ENCODE results near the gene FSTL1. TPM values are rescaled to one million over a fixed set of nuclear protein-coding genes. Genes with fewer than 3 reads are reported as not detected.

FSTL1 gene
- total RNA-seq, 2 experiments from 2014 or later = 0.31 to 1.1 TPM

DNA sequence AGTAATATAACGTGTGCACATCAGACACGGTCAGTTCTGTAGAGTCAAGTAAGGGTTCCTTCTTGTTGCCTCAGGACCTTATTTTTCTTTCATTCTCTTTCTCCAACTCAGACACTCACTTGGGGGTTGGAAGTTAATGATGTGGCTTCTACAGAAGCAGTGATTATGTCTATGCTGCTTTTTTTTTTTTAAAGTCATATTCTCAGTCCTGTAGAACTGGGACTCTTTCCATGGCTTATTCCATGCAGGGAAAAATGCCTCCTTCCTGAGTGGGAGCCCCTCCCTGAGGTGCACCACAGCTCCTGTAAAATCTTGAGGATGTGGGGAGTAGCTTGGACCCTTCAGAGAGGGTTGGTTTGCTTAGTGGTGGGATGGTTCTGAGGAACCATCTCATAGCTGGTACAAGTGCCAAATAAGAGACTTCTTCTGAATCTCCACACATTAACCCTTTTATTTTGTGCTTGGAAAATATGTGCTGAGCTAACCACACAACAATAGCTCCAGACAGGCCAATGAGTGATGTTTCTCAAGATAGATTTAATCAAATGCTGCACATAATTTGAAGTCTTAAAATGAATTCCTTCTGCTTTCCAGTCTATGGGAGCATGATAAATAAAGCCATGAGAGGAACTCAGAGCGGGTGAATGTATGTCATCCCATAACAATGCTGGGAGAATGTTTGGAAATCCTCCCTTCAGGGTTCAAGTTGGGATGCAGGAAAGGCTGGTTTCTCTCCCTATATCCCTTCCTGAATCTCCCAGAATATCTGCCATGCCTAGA is 23.3 kb upstream of the FSTL1 start:
- Mint-ChIP-seq H3K4me3 (no peak overlapping the region), H3K36me3 (no peaks in the 10 kb centered on the region), H3K4me1 (no peaks in the 10 kb centered on the region), H3K27ac (no peak overlapping the region), H3K9me3 (no peaks in the 10 kb centered on the region), H3K27me3 (peaks cover 9% of the 10 kb centered on the region)
- DNase-seq (no peak), ATAC-seq (ENCODE audit: low read depth) (no peak)
- POLR2A ChIA-PET = interaction anchor here (0.7 kb wide), 1 partner anchor 24 kb away, joined by 3 read pairs; no protein-coding TSS in a partner anchor

DNA sequence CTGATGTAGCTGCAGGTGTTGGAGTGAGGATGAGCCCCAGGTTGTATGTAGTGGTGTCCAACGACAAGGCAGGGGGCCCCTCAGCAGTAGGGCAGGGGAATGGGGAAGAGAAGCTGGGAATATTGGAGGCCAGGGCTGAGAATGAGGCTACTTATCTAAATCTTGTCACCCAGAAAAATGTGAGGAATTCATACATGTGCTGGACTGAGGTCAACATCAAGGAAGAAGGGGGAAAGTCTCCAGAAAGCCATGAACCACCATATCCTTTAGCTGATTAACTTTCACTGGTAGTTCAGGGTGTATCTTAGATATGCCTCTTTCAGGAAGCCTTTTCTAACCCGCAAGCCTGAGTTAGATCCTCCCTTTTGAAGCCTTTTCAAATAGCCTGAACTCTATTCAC is 22.6 kb upstream of the FSTL1 start:
- Mint-ChIP-seq H3K4me3 (no peak overlapping the region), H3K36me3 (no peaks in the 10 kb centered on the region), H3K27me3 (peaks cover 12% of the 10 kb centered on the region), H3K9me3 (no peaks in the 10 kb centered on the region), H3K4me1 (no peaks in the 10 kb centered on the region), H3K27ac (no peak overlapping the region)
- POLR2A ChIA-PET = no interaction called here
- no peak for DNase-seq
- ATAC-seq (ENCODE audit: low read depth) = no peak

GRCh38 chr3:120472121-120472844 is 21.5 kb upstream of the FSTL1 start:
- no peaks in the 10 kb centered on the region for H3K36me3 Mint-ChIP-seq
- H3K4me1 Mint-ChIP-seq = no peaks in the 10 kb centered on the region
- DNase-seq (no peak), ATAC-seq (ENCODE audit: low read depth) (no peak)
- H3K9me3 Mint-ChIP-seq = no peaks in the 10 kb centered on the region
- no peak overlapping the region for H3K4me3 Mint-ChIP-seq
- POLR2A ChIA-PET = no interaction called here
- H3K27me3 Mint-ChIP-seq = peaks cover 15% of the 10 kb centered on the region
- no peak overlapping the region for H3K27ac Mint-ChIP-seq

- Mint-ChIP-seq H3K4me3 (no peak overlapping the region), H3K4me1 (no peaks in the 10 kb centered on the region), H3K9me3 (no peaks in the 10 kb centered on the region), H3K36me3 (no peaks in the 10 kb centered on the region), H3K27ac (no peak overlapping the region), H3K27me3 (peaks cover 15% of the 10 kb centered on the region)
- DNase-seq = no peak
- ATAC-seq (ENCODE audit: low read depth) = no peak
- POLR2A ChIA-PET = no interaction called here
These were observed 20.9 kb upstream of the FSTL1 start for GRCh38 chr3:120471643-120472042.

DNA sequence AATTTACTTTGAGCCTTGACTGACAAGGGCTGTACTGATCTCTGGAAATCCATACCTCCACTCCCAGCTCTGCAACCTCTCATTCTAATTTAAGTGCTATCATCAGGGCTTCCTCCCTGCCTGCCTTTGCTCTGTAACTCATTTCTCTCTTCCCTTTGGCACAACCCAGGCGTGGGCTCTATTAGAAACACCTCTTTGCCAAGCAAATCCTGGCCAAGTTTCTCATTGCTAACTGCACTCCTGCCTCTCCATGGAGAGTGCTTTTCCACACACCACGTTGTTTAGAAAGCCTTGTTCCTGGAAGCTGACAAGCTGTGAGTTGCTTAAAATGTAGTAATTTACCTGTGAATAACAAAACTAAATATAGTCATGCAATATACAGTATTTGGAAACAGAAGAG is 20.1 kb upstream of the FSTL1 start:
- no peak overlapping the region for H3K27ac Mint-ChIP-seq
- ATAC-seq (ENCODE audit: low read depth) (no peak), DNase-seq (no peak)
- no peaks in the 10 kb centered on the region for H3K4me1 Mint-ChIP-seq
- H3K9me3 Mint-ChIP-seq = no peaks in the 10 kb centered on the region
- no peak overlapping the region for H3K4me3 Mint-ChIP-seq
- H3K36me3 Mint-ChIP-seq = no peaks in the 10 kb centered on the region
- POLR2A ChIA-PET = no interaction called here
- peaks cover 15% of the 10 kb centered on the region for H3K27me3 Mint-ChIP-seq

DNA sequence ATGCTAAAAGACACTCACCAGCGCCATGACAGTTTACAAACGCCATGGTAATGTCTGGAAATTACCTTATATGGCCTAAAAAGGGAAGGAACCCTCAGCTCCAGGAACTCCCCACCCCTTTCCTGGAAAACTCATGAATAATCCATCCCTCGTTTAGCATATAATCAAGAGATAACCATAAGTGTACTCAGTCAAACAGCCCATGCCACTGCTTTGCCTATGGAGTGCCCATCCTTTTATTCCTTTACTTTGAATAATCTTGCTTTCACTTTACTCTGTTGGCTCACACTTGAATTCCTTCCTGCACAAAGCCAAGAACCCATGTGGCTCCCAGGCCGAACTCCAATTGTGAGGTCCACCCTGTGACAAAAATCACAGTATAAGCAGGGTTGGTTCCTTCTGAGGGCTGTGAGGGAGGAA is 19.1 kb upstream of the FSTL1 start:
- ATAC-seq (ENCODE audit: low read depth) (no peak), DNase-seq (no peak)
- Mint-ChIP-seq H3K4me1 (no peaks in the 10 kb centered on the region), H3K27ac (no peak overlapping the region), H3K27me3 (peaks cover 15% of the 10 kb centered on the region), H3K9me3 (no peaks in the 10 kb centered on the region), H3K4me3 (no peak overlapping the region), H3K36me3 (no peaks in the 10 kb centered on the region)
- POLR2A ChIA-PET = no interaction called here

- no peak overlapping the region for H3K27ac Mint-ChIP-seq
- no peaks in the 10 kb centered on the region for H3K9me3 Mint-ChIP-seq
- H3K4me3 Mint-ChIP-seq = no peak overlapping the region
- H3K4me1 Mint-ChIP-seq = no peaks in the 10 kb centered on the region
- ATAC-seq (ENCODE audit: low read depth) = no peak
- H3K36me3 Mint-ChIP-seq = no peaks in the 10 kb centered on the region
- H3K27me3 Mint-ChIP-seq = peaks cover 15% of the 10 kb centered on the region
- DNase-seq = no peak
- POLR2A ChIA-PET = no interaction called here
These were observed 18.6 kb upstream of the FSTL1 start for GRCh38 chr3:120469440-120469839.

DNA sequence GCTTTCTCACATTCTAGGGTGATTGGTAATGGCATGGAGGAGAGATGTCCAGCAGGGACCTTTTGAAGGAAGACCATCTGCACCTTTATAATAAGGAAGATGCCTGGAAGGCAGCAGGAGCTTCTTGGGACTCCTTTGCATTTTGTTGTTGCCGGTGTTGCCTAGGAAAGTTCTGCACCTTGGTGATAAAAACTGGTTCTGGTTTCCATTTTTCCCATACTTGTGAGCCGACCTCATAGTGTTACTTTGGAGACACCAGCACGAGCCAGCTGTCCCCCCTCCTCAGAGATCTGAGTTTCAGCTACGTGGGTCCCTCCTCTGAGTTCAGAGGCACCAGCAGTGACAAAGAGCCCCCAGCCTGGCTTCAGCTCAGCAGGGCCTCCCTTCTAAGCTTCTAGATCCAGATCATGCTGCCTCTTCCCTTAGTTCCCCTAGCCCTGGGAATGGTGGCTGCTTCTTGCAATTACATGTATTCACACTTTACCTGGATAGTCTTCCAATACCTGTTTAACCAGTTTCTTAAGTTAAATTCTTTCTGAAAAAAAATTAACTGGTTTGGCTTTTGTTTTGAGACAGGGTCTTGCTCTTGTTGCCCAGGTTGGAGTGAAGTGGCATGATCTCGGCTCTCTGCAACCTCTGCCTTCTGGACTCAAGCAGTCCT is 18.0 kb upstream of the FSTL1 start:
- Mint-ChIP-seq H3K27me3 (peaks cover 13% of the 10 kb centered on the region), H3K4me3 (no peak overlapping the region), H3K27ac (no peak overlapping the region), H3K36me3 (no peaks in the 10 kb centered on the region), H3K9me3 (no peaks in the 10 kb centered on the region), H3K4me1 (no peaks in the 10 kb centered on the region)
- no peak for ATAC-seq (ENCODE audit: low read depth)
- no peak for DNase-seq
- POLR2A ChIA-PET = no interaction called here

GRCh38 chr3:120462409-120462959 is 11.7 kb upstream of the FSTL1 start:
- H3K4me3 Mint-ChIP-seq = no peak overlapping the region
- DNase-seq = no peak
- H3K4me1 Mint-ChIP-seq = peaks cover 11% of the 10 kb centered on the region
- H3K9me3 Mint-ChIP-seq = no peaks in the 10 kb centered on the region
- POLR2A ChIA-PET = no interaction called here
- no peak for ATAC-seq (ENCODE audit: low read depth)
- no peak overlapping the region for H3K27ac Mint-ChIP-seq
- H3K27me3 Mint-ChIP-seq = peaks cover 12% of the 10 kb centered on the region
- no peaks in the 10 kb centered on the region for H3K36me3 Mint-ChIP-seq

- ATAC-seq (ENCODE audit: low read depth) (no peak), DNase-seq (no peak)
- H3K27ac Mint-ChIP-seq = no peak overlapping the region
- H3K36me3 Mint-ChIP-seq = no peaks in the 10 kb centered on the region
- no peak overlapping the region for H3K4me3 Mint-ChIP-seq
- H3K9me3 Mint-ChIP-seq = no peaks in the 10 kb centered on the region
- POLR2A ChIA-PET = no interaction called here
- H3K4me1 Mint-ChIP-seq = peaks cover 11% of the 10 kb centered on the region
- peaks cover 12% of the 10 kb centered on the region for H3K27me3 Mint-ChIP-seq
These were observed 10.6 kb upstream of the FSTL1 start for GRCh38 chr3:120461416-120461815.

DNA sequence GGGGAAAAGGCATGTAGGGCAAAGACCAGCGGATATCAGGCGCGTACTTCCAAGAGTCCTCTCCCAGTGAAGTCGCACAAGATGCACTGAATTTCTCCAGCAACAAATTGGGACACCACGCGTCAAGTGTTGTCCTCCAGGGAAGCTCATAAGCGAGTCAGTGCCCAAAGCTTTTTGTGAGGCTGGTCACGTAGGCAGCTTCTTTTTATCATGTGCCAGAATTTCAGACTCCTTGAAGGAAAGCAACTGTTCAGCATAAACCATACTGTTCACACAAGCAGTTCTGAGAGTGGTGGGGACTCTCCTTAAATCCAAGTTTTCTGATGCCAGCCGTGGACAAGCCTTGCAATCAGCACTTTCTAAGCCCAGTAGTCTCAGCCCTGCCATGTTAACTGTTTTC is 10.1 kb upstream of the FSTL1 start:
- Mint-ChIP-seq H3K27me3 (peaks cover 12% of the 10 kb centered on the region), H3K9me3 (no peaks in the 10 kb centered on the region), H3K27ac (no peak overlapping the region), H3K36me3 (no peaks in the 10 kb centered on the region), H3K4me1 (peaks cover 11% of the 10 kb centered on the region), H3K4me3 (no peak overlapping the region)
- no peak for ATAC-seq (ENCODE audit: low read depth)
- POLR2A ChIA-PET = no interaction called here
- DNase-seq = no peak

- Mint-ChIP-seq H3K9me3 (no peaks in the 10 kb centered on the region), H3K27ac (no peak overlapping the region), H3K4me3 (no peak overlapping the region), H3K4me1 (peaks cover 11% of the 10 kb centered on the region), H3K36me3 (no peaks in the 10 kb centered on the region), H3K27me3 (peaks cover 12% of the 10 kb centered on the region)
- no peak for DNase-seq
- POLR2A ChIA-PET = no interaction called here
- ATAC-seq (ENCODE audit: low read depth) = no peak
These were observed 9.5 kb upstream of the FSTL1 start for GRCh38 chr3:120460181-120460790.

DNA sequence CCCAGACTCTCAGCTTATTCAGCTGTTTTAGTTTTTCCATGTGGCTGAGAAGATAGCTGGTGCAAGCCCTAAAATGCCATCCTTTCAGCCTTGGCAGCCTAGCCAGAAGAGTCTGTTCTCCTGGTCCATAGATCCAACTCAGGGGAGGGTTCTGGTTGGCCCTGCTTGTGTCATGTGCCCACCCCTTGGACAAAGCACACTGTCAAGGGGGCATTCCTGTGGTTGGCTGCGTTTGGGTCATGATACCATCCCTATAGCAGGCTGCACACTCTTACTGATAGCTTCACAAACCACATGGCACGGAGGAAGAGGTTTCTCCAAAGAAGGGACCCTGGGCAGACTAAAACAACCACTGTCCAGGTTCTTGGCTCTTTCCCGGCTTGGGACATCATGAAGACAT is 8.4 kb upstream of the FSTL1 start:
- no peaks in the 10 kb centered on the region for H3K36me3 Mint-ChIP-seq
- DNase-seq (no peak), ATAC-seq (ENCODE audit: low read depth) (no peak)
- no peak overlapping the region for H3K27ac Mint-ChIP-seq
- H3K4me1 Mint-ChIP-seq = peaks cover 11% of the 10 kb centered on the region
- POLR2A ChIA-PET = no interaction called here
- H3K9me3 Mint-ChIP-seq = no peaks in the 10 kb centered on the region
- H3K27me3 Mint-ChIP-seq = peaks cover 12% of the 10 kb centered on the region
- H3K4me3 Mint-ChIP-seq = no peak overlapping the region
